Measurements from ENCODE around the gene RO60. TPM values are rescaled to one million over a fixed set of nuclear protein-coding genes. Genes with fewer than 3 reads are reported as not detected.

The RO60 gene
- total RNA-seq, 1 donor: 134 TPM

DNA sequence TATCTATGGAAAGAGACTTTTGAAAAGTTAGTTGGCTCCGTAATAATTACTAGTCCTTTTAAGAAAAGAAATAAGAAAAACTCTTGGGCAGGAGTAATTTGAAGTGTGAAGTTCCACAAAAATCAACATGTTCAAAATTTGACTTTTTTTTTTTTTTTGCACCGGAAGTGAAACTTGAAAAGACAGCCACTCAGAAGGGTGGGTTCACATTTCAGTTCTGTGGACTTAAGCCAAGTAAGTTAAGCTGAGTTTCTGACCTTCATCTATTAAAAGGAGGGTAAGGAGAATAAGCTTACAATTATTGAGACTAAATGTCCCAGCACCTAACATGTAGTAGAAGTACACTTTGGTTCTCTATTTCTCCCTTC lies 11.0 kb downstream of the RO60 start:
- TF ChIP-seq, protein P1, sequence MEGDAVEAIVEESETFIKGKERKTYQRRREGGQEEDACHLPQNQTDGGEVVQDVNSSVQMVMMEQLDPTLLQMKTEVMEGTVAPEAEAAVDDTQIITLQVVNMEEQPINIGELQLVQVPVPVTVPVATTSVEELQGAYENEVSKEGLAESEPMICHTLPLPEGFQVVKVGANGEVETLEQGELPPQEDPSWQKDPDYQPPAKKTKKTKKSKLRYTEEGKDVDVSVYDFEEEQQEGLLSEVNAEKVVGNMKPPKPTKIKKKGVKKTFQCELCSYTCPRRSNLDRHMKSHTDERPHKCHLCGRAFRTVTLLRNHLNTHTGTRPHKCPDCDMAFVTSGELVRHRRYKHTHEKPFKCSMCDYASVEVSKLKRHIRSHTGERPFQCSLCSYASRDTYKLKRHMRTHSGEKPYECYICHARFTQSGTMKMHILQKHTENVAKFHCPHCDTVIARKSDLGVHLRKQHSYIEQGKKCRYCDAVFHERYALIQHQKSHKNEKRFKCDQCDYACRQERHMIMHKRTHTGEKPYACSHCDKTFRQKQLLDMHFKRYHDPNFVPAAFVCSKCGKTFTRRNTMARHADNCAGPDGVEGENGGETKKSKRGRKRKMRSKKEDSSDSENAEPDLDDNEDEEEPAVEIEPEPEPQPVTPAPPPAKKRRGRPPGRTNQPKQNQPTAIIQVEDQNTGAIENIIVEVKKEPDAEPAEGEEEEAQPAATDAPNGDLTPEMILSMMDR (IDR thresholded peaks at IDR 0.05; ENCODE audit: insufficient read depth, low read length): no peak

DNA sequence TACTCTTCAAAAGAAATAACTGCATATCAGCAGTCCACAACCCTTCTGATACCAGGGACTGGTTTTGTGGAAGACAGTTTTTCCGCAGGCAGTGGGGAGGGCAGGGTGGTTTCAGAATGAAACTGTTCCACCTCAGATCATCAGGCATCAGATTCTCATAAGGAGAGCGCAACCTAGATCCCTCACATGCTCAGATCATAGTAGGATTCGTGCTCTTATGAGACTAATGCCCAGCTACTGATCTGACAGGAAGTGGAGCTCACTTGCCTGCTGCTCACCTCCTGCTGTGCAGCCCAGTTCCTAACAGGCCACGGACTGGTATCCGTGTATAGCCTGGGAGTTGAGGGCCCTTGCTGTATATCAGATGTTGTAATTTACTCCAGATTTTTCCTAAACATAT lies 11.5 kb downstream of the RO60 start:
- TF ChIP-seq, protein P1 (IDR thresholded peaks at IDR 0.05; ENCODE audit: insufficient read depth, low read length): no peak
- no peak for DNase-seq (ENCODE audit: low read depth)

More for the DNA sequence above, 11.0 kb downstream of the RO60 start:
- no peak overlapping the region for H3K4me3 ChIP-seq (ENCODE audit: low read depth, low read length)
- DNase-seq (ENCODE audit: low read depth): no peak

DNA sequence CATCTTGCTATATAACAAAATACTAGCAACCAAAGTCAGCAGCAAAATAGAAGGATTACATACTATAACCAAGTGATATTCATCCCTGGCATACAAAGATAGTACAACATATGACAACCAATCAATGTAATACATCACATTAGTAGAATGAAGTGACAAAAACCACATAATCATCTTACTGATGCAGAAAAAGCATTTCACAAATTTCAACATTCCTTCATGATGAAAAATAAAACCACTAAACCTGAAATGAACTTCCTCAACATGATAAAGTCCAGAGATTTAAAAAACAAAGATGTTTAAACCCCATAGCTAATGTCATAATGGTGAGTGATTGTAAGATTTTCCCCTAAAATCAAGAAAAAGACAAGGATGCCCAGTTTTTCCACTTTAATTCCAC lies 18.6 kb downstream of the RO60 start:
- TF ChIP-seq, protein P1 (IDR thresholded peaks at IDR 0.05; ENCODE audit: insufficient read depth, low read length): no peak
- no peak for DNase-seq (ENCODE audit: low read depth)
- H3K4me3 ChIP-seq (ENCODE audit: low read depth, low read length): no peak overlapping the region

More for the DNA sequence above, 11.5 kb downstream of the RO60 start:
- H3K4me3 ChIP-seq (ENCODE audit: low read depth, low read length): no peak overlapping the region

DNA sequence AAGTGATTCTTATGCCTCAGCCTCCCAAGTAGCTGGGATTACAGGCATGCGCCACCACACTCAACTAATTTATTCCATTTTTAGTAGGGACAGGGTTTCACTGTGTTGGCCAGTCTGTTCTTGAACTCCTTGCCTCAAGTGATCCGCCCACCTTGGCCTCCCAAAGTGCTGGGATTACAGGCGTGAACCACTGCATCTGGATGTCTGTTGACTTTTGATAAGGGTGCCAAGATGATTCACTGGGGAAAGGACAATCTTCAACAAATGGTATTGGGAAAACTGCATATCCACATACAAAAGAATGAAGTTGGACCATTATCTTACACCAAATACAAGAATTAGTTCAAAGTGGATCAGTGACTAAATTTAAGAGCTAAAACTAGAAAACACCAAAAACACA lies 19.8 kb downstream of the RO60 start:
- DNase-seq (ENCODE audit: low read depth): no peak
- TF ChIP-seq, protein P1 (IDR thresholded peaks at IDR 0.05; ENCODE audit: insufficient read depth, low read length): no peak
- no peak overlapping the region for H3K4me3 ChIP-seq (ENCODE audit: low read depth, low read length)

DNA sequence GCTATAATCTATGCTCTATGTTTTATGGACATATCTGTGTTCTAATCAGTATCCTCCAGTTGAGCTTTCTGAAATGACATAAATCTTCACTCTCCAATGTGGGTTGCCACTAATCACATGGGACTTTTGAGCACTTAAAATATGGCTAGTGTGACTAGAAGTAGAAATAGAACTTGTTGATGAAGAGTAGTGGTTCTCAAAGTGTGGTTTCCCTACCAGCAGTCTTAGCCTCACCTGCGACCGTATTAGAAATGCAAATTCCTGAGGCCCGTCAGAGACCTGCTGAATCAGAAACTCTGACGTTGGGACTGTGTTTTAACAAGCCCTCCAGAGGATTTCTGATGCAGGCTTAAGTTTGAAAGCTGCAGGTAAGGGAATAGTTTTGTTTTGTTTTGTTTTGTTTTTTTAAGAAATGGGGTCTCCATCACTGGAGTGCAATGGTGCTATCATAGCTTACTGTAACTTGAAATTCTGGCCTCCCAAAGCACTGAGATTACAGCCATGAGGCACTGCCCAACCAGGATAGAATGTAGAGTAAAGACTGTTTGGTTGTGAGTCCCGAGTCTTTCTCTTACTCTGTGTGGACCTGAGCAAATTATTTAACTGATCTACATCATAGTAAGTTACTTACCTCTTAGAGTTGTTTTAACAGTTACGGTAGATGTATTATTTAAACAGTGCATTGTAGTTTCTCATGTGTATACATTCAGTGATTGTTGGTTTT lies 24.1 kb downstream of the RO60 start:
- TF ChIP-seq, protein P1 (IDR thresholded peaks at IDR 0.05; ENCODE audit: insufficient read depth, low read length): no peak
- no peak overlapping the region for H3K4me3 ChIP-seq (ENCODE audit: low read depth, low read length)

DNA sequence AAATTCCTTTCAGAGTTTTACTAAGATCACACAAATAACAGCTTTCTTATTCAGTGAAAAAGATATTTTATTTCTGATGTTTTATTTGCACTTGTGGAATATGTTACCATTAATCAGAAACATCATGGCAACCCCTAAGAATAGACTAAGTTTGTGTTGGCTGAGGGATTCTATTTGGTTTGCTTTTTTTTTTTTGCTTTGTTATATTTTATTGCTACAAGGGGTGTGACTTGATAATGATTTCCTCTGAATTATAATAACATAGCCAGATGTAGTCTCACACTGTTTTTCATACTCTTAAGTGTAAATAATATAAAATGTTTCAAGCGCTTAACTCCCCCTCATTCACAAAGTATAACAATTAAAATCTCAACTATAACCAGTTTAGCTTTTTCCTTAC lies 25.9 kb downstream of the RO60 start:
- H3K4me3 ChIP-seq (ENCODE audit: low read depth, low read length): no peak overlapping the region
- TF ChIP-seq, protein P1 (IDR thresholded peaks at IDR 0.05; ENCODE audit: insufficient read depth, low read length): no peak
- no peak for DNase-seq (ENCODE audit: low read depth)

More for the DNA sequence above, 24.1 kb downstream of the RO60 start:
- no peak for DNase-seq (ENCODE audit: low read depth)

DNA sequence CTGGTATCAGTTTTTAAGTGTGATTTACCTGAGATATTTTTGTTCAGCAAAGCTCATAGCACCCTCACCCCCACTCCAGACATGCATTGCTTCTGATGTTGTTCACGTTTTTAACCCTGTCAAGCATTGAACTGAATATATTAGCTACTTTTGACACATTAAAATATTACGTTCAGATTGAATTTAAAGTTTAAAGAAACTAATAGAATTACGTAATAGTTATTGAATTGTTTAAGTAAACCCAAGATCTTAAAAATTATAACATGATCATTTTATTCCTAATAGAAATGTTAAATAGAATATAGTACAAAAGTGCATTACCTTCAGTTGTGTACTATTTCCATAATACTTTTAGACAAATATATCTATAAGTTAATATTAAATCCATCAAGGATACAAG lies 26.9 kb downstream of the RO60 start:
- TF ChIP-seq, protein P1 (IDR thresholded peaks at IDR 0.05; ENCODE audit: insufficient read depth, low read length): no peak
- no peak for DNase-seq (ENCODE audit: low read depth)
- H3K4me3 ChIP-seq (ENCODE audit: low read depth, low read length): no peak overlapping the region

All from fibroblast of the aortic adventitia (primary cell).